Astrocyte (in vitro differentiated cells and primary cell): Measurements from ENCODE around the gene DYNLT2B. TPM values are rescaled to one million over a fixed set of nuclear protein-coding genes. Genes with fewer than 3 reads are reported as not detected.
"Not testable (repeated sequence)": the region's sequence is repeated elsewhere in the genome, so short reads cannot be mapped to it uniquely, and the experiment has no call there.

ENCODE experiments used
- DNase-seq: peaks from one replicate; pipeline ENCODE4 v3.0.0-alpha.2; 2010; ENCODE audit warnings: low read depth
- FAIRE-seq: peaks from 2 replicates; lab custom pipeline; 2011; peaks lifted over from hg19 to GRCh38; lab: Jason Lieb, UNC
- H2AFZ ChIP-seq: 2 replicates; pipeline ENCODE4 v1.6.0; 2012; ENCODE audit warnings: low read depth, low read length, inconsistent platforms
- H3K27ac ChIP-seq: 2 replicates; pipeline ENCODE4 v1.5.1; 2011; ENCODE audit warnings: low read depth, low read length, inconsistent platforms
- H3K27me3 ChIP-seq: 2 replicates; pipeline ENCODE4 v1.6.0; 2011; ENCODE audit warnings: low read length, inconsistent platforms; ENCODE audit not compliant: insufficient read depth
- H3K36me3 ChIP-seq: 2 replicates; pipeline ENCODE4 v1.5.1; 2011; ENCODE audit warnings: low read length, inconsistent platforms; ENCODE audit not compliant: insufficient read depth
- H3K4me1 ChIP-seq: 2 replicates; pipeline ENCODE4 v1.5.1; 2011; ENCODE audit warnings: low read length, inconsistent platforms; ENCODE audit not compliant: insufficient read depth
- H3K4me2 ChIP-seq: 2 replicates; pipeline ENCODE4 v1.6.0; 2012; ENCODE audit warnings: low read length, inconsistent platforms
- H3K4me3 ChIP-seq: 2 replicates; pipeline ENCODE4 v1.5.1; 2011; ENCODE audit warnings: low read depth, mild to moderate bottlenecking, low read length, inconsistent platforms; ENCODE audit not compliant: insufficient read depth
- H3K79me2 ChIP-seq: 2 replicates; pipeline ENCODE4 v1.6.0; 2012; ENCODE audit warnings: mild to moderate bottlenecking, low read length, inconsistent platforms; ENCODE audit not compliant: insufficient read depth
- H3K9ac ChIP-seq: 2 replicates; pipeline ENCODE4 v1.6.0; 2012; ENCODE audit warnings: mild to moderate bottlenecking, low read length, inconsistent platforms
- H3K9me3 ChIP-seq: 2 replicates; pipeline ENCODE4 v1.5.1; 2012; ENCODE audit warnings: low read depth, mild to moderate bottlenecking, low read length, inconsistent platforms; ENCODE audit not compliant: insufficient read depth
- H4K20me1 ChIP-seq: 2 replicates; pipeline ENCODE4 v1.6.0; 2012; ENCODE audit warnings: low read length, inconsistent platforms; ENCODE audit not compliant: insufficient read depth
- H3K27ac Mint-ChIP-seq: one replicate; pipeline ENCODE4 v1.8.0; 2021; ENCODE audit warnings: mild to moderate bottlenecking, mixed read lengths; ENCODE audit not compliant: unreplicated experiment
- H3K27me3 Mint-ChIP-seq: one replicate; pipeline ENCODE4 v1.8.0; 2021; ENCODE audit warnings: low read depth, mixed read lengths; ENCODE audit not compliant: unreplicated experiment
- H3K36me3 Mint-ChIP-seq: one replicate; pipeline ENCODE4 v1.8.0; 2021; ENCODE audit warnings: low read depth, mixed read lengths; ENCODE audit not compliant: unreplicated experiment
- H3K4me1 Mint-ChIP-seq: one replicate; pipeline ENCODE4 v1.8.0; 2021; ENCODE audit warnings: low read depth, mixed read lengths; ENCODE audit not compliant: unreplicated experiment
- H3K4me3 Mint-ChIP-seq: one replicate; pipeline ENCODE4 v1.8.0; 2021; ENCODE audit warnings: mild to moderate bottlenecking, moderate library complexity, mixed read lengths; ENCODE audit not compliant: unreplicated experiment
- H3K9me3 Mint-ChIP-seq: one replicate; pipeline ENCODE4 v1.8.0; 2021; ENCODE audit warnings: mild to moderate bottlenecking, mixed read lengths; ENCODE audit not compliant: unreplicated experiment
- CTCF ChIP-seq: IDR thresholded peaks from 2 replicates; pipeline ENCODE4 v1.5.1; 2011; ENCODE audit warnings: low read depth, mild to moderate bottlenecking, inconsistent platforms, low read length, moderate library complexity; ENCODE audit not compliant: insufficient read depth
- EZH2 ChIP-seq: IDR thresholded peaks from 2 replicates; pipeline ENCODE4 v1.6.1; 2012; ENCODE audit warnings: mild to moderate bottlenecking, low read length, inconsistent platforms; ENCODE audit not compliant: insufficient read depth
- total RNA-seq: library from RNA; stranded (reverse); gene quantifications from 2 replicates; pipeline ENCODE4 v1.2.1, GENCODE V29; 2021

Gene DYNLT2B
- total RNA-seq, 1 donor from 2014 or later = 10.9 TPM

GRCh38 chr3:196321162-196321561 is 3.1 kb upstream of the DYNLT2B start:
- Mint-ChIP-seq H3K36me3 (peaks cover 2% of the 10 kb centered on the region), H3K27me3 (peaks cover 8% of the 10 kb centered on the region), H3K4me1 (no peaks in the 10 kb centered on the region), H3K4me3 (no peak overlapping the region), H3K9me3 (peaks cover 1% of the 10 kb centered on the region), H3K27ac (no peak overlapping the region)
- DNase-seq (no peak), FAIRE-seq (no peak)
- Histone ChIP-seq H2AFZ (no peak overlapping the region), H3K27me3 (no peaks in the 10 kb centered on the region), H3K9me3 (no peaks in the 10 kb centered on the region), H4K20me1 (no peaks in the 10 kb centered on the region), H3K36me3 (no peaks in the 10 kb centered on the region), H3K4me2 (no peak overlapping the region), H3K27ac (no peak overlapping the region), H3K4me3 (no peak overlapping the region), H3K4me1 (peaks cover 8% of the 10 kb centered on the region), H3K9ac (no peak overlapping the region), H3K79me2 (peaks cover 9% of the 10 kb centered on the region)
- TF ChIP-seq CTCF (no peak), EZH2 (no peak)

- DNase-seq (no peak), FAIRE-seq (no peak)
- H2AFZ ChIP-seq = peak overlapping the region; percentile 69
- H3K36me3 ChIP-seq = no peaks in the 10 kb centered on the region
- no peaks in the 10 kb centered on the region for H4K20me1 ChIP-seq
- Mint-ChIP-seq H3K4me1 (no peaks in the 10 kb centered on the region), H3K9me3 (peaks cover 1% of the 10 kb centered on the region), H3K27me3 (peaks cover 6% of the 10 kb centered on the region), H3K4me3 (no peak overlapping the region), H3K27ac (no peak overlapping the region), H3K36me3 (no peaks in the 10 kb centered on the region)
- H3K79me2 ChIP-seq = peaks cover 9% of the 10 kb centered on the region
- TF ChIP-seq CTCF = no peak
- TF ChIP-seq EZH2 = no peak
- no peak overlapping the region for H3K9ac ChIP-seq
- H3K9me3 ChIP-seq = no peaks in the 10 kb centered on the region
- H3K4me3 ChIP-seq = no peak overlapping the region
- peaks cover 8% of the 10 kb centered on the region for H3K4me1 ChIP-seq
- no peak overlapping the region for H3K4me2 ChIP-seq
- H3K27me3 ChIP-seq = no peaks in the 10 kb centered on the region
- H3K27ac ChIP-seq = no peak overlapping the region
These were observed 2.1 kb upstream of the DYNLT2B start for GRCh38 chr3:196320137-196320536.

- Mint-ChIP-seq H3K4me3 (peak overlapping the region; percentile 88), H3K27ac (peak overlapping the region; percentile 47)
- not testable (repeated sequence) for H3K4me1 Mint-ChIP-seq, H3K9me3 ChIP-seq, H3K79me2 ChIP-seq, H3K9me3 Mint-ChIP-seq, FAIRE-seq, H3K27me3 Mint-ChIP-seq, H3K36me3 ChIP-seq, H4K20me1 ChIP-seq, H3K27me3 ChIP-seq, H3K36me3 Mint-ChIP-seq, H3K4me1 ChIP-seq
- Histone ChIP-seq H2AFZ (peak overlapping the region; percentile 100), H3K27ac (peak overlapping the region; percentile 93), H3K9ac (peak overlapping the region; percentile 98), H3K4me3 (peak overlapping the region; percentile 96), H3K4me2 (peak overlapping the region; percentile 95)
- peak; percentile 18 for DNase-seq
These were observed 997 bp downstream of the DYNLT2B start for GRCh38 chr3:196316799-196317686.
